ENCODE results near the gene CD244. TPM values are rescaled to one million over a fixed set of nuclear protein-coding genes. Genes with fewer than 3 reads are reported as not detected.

Gene CD244
- total RNA-seq, 4 donors from 2014 or later, result 0.52 to 1.2 TPM; not detected in 2

GRCh38 chr1:160814316-160814715, 48.4 kb downstream of the CD244 start:
- H3K36me3 ChIP-seq, result no peaks in the 10 kb centered on the region
- H3K4me1 ChIP-seq, result no peaks in the 10 kb centered on the region
- intact Hi-C loops (cut with DNase I; ENCODE audit: low total_unique reads), result no loop called here
- H3K4me3 ChIP-seq, result no peak overlapping the region
- no peak overlapping the region for H3K27ac ChIP-seq
- no peak for TF ChIP-seq POLR2A (IDR thresholded peaks at IDR 0.05)
- TF ChIP-seq, protein P1, sequence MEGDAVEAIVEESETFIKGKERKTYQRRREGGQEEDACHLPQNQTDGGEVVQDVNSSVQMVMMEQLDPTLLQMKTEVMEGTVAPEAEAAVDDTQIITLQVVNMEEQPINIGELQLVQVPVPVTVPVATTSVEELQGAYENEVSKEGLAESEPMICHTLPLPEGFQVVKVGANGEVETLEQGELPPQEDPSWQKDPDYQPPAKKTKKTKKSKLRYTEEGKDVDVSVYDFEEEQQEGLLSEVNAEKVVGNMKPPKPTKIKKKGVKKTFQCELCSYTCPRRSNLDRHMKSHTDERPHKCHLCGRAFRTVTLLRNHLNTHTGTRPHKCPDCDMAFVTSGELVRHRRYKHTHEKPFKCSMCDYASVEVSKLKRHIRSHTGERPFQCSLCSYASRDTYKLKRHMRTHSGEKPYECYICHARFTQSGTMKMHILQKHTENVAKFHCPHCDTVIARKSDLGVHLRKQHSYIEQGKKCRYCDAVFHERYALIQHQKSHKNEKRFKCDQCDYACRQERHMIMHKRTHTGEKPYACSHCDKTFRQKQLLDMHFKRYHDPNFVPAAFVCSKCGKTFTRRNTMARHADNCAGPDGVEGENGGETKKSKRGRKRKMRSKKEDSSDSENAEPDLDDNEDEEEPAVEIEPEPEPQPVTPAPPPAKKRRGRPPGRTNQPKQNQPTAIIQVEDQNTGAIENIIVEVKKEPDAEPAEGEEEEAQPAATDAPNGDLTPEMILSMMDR (IDR thresholded peaks at IDR 0.05), result no peak
- no peak for DNase-seq
- H3K27me3 ChIP-seq, result no peaks in the 10 kb centered on the region
- H3K9me3 ChIP-seq, result no peaks in the 10 kb centered on the region

GRCh38 chr1:160813215-160813614, 49.5 kb downstream of the CD244 start:
- Histone ChIP-seq H3K4me1 (no peaks in the 10 kb centered on the region), H3K27me3 (no peaks in the 10 kb centered on the region), H3K27ac (no peak overlapping the region), H3K36me3 (no peaks in the 10 kb centered on the region), H3K9me3 (no peaks in the 10 kb centered on the region), H3K4me3 (no peak overlapping the region)
- DNase-seq, result no peak
- no peak for TF ChIP-seq POLR2A (IDR thresholded peaks at IDR 0.05)
- TF ChIP-seq, protein P1 (IDR thresholded peaks at IDR 0.05), result no peak
- intact Hi-C loops (cut with DNase I; ENCODE audit: low total_unique reads), result no loop called here

GRCh38 chr1:160811147-160811546, 51.5 kb downstream of the CD244 start:
- H3K9me3 ChIP-seq, result peaks cover 0 to 7% of the 10 kb centered on the region in 2 donors
- no peaks in the 10 kb centered on the region for H3K27me3 ChIP-seq
- no peak overlapping the region for H3K27ac ChIP-seq
- no peak for TF ChIP-seq POLR2A (IDR thresholded peaks at IDR 0.05)
- TF ChIP-seq, protein P1 (IDR thresholded peaks at IDR 0.05), result no peak
- no peaks in the 10 kb centered on the region for H3K4me1 ChIP-seq
- H3K36me3 ChIP-seq, result no peaks in the 10 kb centered on the region
- no peak for DNase-seq
- H3K4me3 ChIP-seq, result no peak overlapping the region
- intact Hi-C loops (cut with DNase I; ENCODE audit: low total_unique reads), result no loop called here

- Histone ChIP-seq H3K4me1 (no peaks in the 10 kb centered on the region), H3K4me3 (no peak overlapping the region), H3K9me3 (peaks cover 0 to 7% of the 10 kb centered on the region in 2 donors), H3K36me3 (no peaks in the 10 kb centered on the region), H3K27ac (no peak overlapping the region), H3K27me3 (no peaks in the 10 kb centered on the region)
- TF ChIP-seq, protein P1 (IDR thresholded peaks at IDR 0.05), result no peak
- TF ChIP-seq POLR2A (IDR thresholded peaks at IDR 0.05), result no peak
- DNase-seq, result no peak
- intact Hi-C loops (cut with DNase I; ENCODE audit: low total_unique reads), result no loop called here
These were observed 52.2 kb downstream of the CD244 start for GRCh38 chr1:160810486-160810885.

- DNase-seq, result no peak
- Histone ChIP-seq H3K27me3 (no peaks in the 10 kb centered on the region), H3K27ac (no peak overlapping the region), H3K9me3 (peaks cover 0 to 7% of the 10 kb centered on the region in 2 donors), H3K4me1 (no peaks in the 10 kb centered on the region), H3K4me3 (no peak overlapping the region), H3K36me3 (no peaks in the 10 kb centered on the region)
- no peak for TF ChIP-seq POLR2A (IDR thresholded peaks at IDR 0.05)
- TF ChIP-seq, protein P1 (IDR thresholded peaks at IDR 0.05), result no peak
- intact Hi-C loops (cut with DNase I; ENCODE audit: low total_unique reads), result no loop called here
These were observed 54.4 kb downstream of the CD244 start for GRCh38 chr1:160808289-160808688.
